ENCODE measurements around the gene ATP11A. TPM values are rescaled to one million over a fixed set of nuclear protein-coding genes. Genes with fewer than 3 reads are reported as not detected.

The ATP11A gene
- total RNA-seq, 2 donors from 2014 or later, result 122 to 140 TPM

DNA sequence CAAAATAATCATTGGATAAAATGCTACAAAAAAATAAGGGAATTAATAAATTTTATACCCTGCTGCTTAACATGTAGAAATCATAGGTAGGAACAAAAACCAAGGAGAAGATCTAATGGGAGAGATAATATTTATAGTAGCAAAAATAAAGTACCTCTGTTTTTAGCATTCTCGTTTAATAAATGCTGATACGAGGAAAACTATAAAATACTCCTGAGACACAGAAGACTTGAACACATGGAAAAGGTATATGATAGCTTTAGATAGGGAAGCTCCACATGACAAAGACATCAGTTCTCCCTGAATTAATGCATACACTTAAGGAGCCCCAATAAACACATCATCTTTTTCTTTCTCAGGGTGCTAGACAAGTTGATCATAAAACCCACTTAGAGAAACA is 234.5 kb downstream of the ATP11A start:
- peaks cover 28% of the 10 kb centered on the region for H3K36me3 Mint-ChIP-seq (ENCODE audit: low read depth)
- 67 to 89% methylated on average over 1 to 2 of the region's 2 CpGs for WGBS, 2 experiments (ENCODE audit: insufficient coverage in 1 of 2, insufficient read length in 1 of 2)

GRCh38 chr13:112926003-112926402 is 236.2 kb downstream of the ATP11A start:
- no peak for DNase-seq
- Mint-ChIP-seq H3K9me3 (peaks cover 11% of the 10 kb centered on the region), H3K27ac (no peak overlapping the region), H3K4me3 (no peak overlapping the region), H3K27me3 (ENCODE audit: insufficient read depth) (no peaks in the 10 kb centered on the region), H3K4me1 (peaks cover 11% of the 10 kb centered on the region), H3K36me3 (ENCODE audit: low read depth) (peaks cover 20% of the 10 kb centered on the region)
- no peak overlapping the region for H3K27ac ChIP-seq (ENCODE audit: low read depth, low read length)
- TF ChIP-seq, protein P1, sequence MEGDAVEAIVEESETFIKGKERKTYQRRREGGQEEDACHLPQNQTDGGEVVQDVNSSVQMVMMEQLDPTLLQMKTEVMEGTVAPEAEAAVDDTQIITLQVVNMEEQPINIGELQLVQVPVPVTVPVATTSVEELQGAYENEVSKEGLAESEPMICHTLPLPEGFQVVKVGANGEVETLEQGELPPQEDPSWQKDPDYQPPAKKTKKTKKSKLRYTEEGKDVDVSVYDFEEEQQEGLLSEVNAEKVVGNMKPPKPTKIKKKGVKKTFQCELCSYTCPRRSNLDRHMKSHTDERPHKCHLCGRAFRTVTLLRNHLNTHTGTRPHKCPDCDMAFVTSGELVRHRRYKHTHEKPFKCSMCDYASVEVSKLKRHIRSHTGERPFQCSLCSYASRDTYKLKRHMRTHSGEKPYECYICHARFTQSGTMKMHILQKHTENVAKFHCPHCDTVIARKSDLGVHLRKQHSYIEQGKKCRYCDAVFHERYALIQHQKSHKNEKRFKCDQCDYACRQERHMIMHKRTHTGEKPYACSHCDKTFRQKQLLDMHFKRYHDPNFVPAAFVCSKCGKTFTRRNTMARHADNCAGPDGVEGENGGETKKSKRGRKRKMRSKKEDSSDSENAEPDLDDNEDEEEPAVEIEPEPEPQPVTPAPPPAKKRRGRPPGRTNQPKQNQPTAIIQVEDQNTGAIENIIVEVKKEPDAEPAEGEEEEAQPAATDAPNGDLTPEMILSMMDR (conservative IDR thresholded peaks at IDR 0.05), result no peak
- H3K9me3 ChIP-seq (ENCODE audit: control insufficient read depth, low read length), result peaks cover 10% of the 10 kb centered on the region
- no peaks in the 10 kb centered on the region for H3K27me3 ChIP-seq (ENCODE audit: control insufficient read depth, insufficient read depth, low read length, poor library complexity, severe bottlenecking)
- no peak overlapping the region for H3K9ac ChIP-seq (ENCODE audit: extremely low read depth, low read length, poor library complexity, severe bottlenecking)
- no peaks in the 10 kb centered on the region for H3K36me3 ChIP-seq (ENCODE audit: control insufficient read depth, insufficient read depth, low read length)
- H3K4me1 ChIP-seq (ENCODE audit: control insufficient read depth, insufficient read depth, low read length), result no peaks in the 10 kb centered on the region
- WGBS, 2 experiments (ENCODE audit: insufficient coverage in 1 of 2, insufficient read length in 1 of 2), result 96 to 99% methylated on average over 15 of the region's 15 CpGs
- H3K4me3 ChIP-seq (ENCODE audit: low read length), result no peak overlapping the region

More for the DNA sequence above, 234.5 kb downstream of the ATP11A start:
- Mint-ChIP-seq H3K9me3 (peaks cover 14% of the 10 kb centered on the region), H3K27ac (no peak overlapping the region), H3K4me1 (peaks cover 15% of the 10 kb centered on the region), H3K4me3 (no peak overlapping the region), H3K27me3 (ENCODE audit: insufficient read depth) (no peaks in the 10 kb centered on the region)
- Histone ChIP-seq H3K9ac (ENCODE audit: extremely low read depth, low read length, poor library complexity, severe bottlenecking) (no peak overlapping the region), H3K4me1 (ENCODE audit: control insufficient read depth, insufficient read depth, low read length) (no peaks in the 10 kb centered on the region), H3K4me3 (ENCODE audit: low read length) (no peak overlapping the region), H3K27me3 (ENCODE audit: control insufficient read depth, insufficient read depth, low read length, poor library complexity, severe bottlenecking) (no peaks in the 10 kb centered on the region), H3K27ac (ENCODE audit: low read depth, low read length) (no peak overlapping the region), H3K9me3 (ENCODE audit: control insufficient read depth, low read length) (peaks cover 10% of the 10 kb centered on the region), H3K36me3 (ENCODE audit: control insufficient read depth, insufficient read depth, low read length) (no peaks in the 10 kb centered on the region)
- no peak for DNase-seq
- TF ChIP-seq, protein P1 (conservative IDR thresholded peaks at IDR 0.05), result no peak

GRCh38 chr13:112926993-112927392 is 237.2 kb downstream of the ATP11A start:
- TF ChIP-seq, protein P1 (conservative IDR thresholded peaks at IDR 0.05), result no peak
- Histone ChIP-seq H3K4me3 (ENCODE audit: low read length) (no peak overlapping the region), H3K9me3 (ENCODE audit: control insufficient read depth, low read length) (peaks cover 10% of the 10 kb centered on the region), H3K27me3 (ENCODE audit: control insufficient read depth, insufficient read depth, low read length, poor library complexity, severe bottlenecking) (no peaks in the 10 kb centered on the region), H3K36me3 (ENCODE audit: control insufficient read depth, insufficient read depth, low read length) (no peaks in the 10 kb centered on the region), H3K9ac (ENCODE audit: extremely low read depth, low read length, poor library complexity, severe bottlenecking) (no peak overlapping the region), H3K4me1 (ENCODE audit: control insufficient read depth, insufficient read depth, low read length) (no peaks in the 10 kb centered on the region), H3K27ac (ENCODE audit: low read depth, low read length) (no peak overlapping the region)
- Mint-ChIP-seq H3K4me1 (peaks cover 13% of the 10 kb centered on the region), H3K4me3 (no peak overlapping the region), H3K9me3 (peaks cover 11% of the 10 kb centered on the region), H3K27ac (no peak overlapping the region), H3K36me3 (ENCODE audit: low read depth) (peaks cover 16% of the 10 kb centered on the region), H3K27me3 (ENCODE audit: insufficient read depth) (no peaks in the 10 kb centered on the region)
- 94 to 96% methylated on average over 5 of the region's 5 CpGs for WGBS, 2 experiments (ENCODE audit: insufficient coverage in 1 of 2, insufficient read length in 1 of 2)
- DNase-seq, result no peak

All from endodermal cell (in vitro differentiated cells).